ENCODE measurements around the gene EPB41L3.

DNA sequence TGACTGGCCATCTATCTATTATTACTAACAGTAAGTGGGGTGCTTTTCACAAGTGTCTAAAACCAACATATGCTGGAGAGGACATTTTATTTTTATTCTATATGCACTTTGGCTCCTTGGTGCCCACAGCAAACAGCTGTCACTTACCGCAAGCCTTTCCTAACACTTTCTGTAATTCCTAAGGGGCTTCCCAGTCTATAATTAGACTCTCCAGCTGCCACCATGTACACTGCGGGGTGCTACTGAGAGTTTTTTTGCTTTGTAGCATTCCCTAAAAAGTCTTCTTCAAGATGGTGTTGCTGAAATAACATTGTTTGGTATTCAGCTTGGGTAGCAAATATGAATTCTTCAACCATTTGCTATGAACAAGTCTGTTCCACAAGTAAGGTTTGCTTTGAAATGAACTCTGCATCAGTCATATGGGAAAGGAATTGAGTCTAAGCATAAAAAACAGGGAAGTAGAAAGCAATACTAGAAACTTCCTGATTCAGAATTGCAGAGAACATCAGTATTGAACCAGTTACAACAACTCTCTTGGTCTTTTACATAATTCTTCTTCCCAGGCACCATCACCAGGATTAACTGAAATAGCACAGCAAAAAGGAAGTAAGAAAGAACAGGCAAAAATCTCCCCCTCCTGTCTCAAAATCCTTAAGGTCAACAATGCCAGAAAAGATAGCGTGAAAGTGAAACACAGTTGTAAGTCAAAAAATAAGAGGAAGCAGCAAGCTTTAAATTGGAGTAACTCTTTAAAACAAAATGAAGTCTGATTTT is 28.6 kb downstream of the EPB41L3 start:
- TF ChIP-seq, protein P1, sequence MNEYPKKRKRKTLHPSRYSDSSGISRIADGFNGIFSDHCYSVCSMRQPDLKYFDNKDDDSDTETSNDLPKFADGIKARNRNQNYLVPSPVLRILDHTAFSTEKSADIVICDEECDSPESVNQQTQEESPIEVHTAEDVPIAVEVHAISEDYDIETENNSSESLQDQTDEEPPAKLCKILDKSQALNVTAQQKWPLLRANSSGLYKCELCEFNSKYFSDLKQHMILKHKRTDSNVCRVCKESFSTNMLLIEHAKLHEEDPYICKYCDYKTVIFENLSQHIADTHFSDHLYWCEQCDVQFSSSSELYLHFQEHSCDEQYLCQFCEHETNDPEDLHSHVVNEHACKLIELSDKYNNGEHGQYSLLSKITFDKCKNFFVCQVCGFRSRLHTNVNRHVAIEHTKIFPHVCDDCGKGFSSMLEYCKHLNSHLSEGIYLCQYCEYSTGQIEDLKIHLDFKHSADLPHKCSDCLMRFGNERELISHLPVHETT (tag by site-specific recombination; IDR thresholded peaks at IDR 0.05): no peak
- no peak for TF ChIP-seq ZNF549 (tag by site-specific recombination; IDR thresholded peaks at IDR 0.05)
- no peak for TF ChIP-seq CTCF (tag by site-specific recombination; IDR thresholded peaks at IDR 0.05)
- TF ChIP-seq ZNF292 (tag by site-specific recombination; IDR thresholded peaks at IDR 0.05; ENCODE audit: borderline replicate concordance, low read depth): no peak
- no peak for TF ChIP-seq REST (tag by site-specific recombination; IDR thresholded peaks at IDR 0.05)
- no peak for TF ChIP-seq ZFP41 (tag by site-specific recombination; IDR thresholded peaks at IDR 0.05; ENCODE audit: borderline replicate concordance)
- no peak for TF ChIP-seq ZBTB1 (tag by site-specific recombination; IDR thresholded peaks at IDR 0.05)
